GM18526 (cell line): Measurements from ENCODE around the gene MYO3B.

Source experiments
- POLR2A ChIP-seq: IDR thresholded peaks from 3 replicates; pipeline ENCODE4 v1.6.1; 2011; ENCODE audit not compliant: insufficient read length; ENCODE audit errors: extremely low read depth

MYO3B gene

DNA sequence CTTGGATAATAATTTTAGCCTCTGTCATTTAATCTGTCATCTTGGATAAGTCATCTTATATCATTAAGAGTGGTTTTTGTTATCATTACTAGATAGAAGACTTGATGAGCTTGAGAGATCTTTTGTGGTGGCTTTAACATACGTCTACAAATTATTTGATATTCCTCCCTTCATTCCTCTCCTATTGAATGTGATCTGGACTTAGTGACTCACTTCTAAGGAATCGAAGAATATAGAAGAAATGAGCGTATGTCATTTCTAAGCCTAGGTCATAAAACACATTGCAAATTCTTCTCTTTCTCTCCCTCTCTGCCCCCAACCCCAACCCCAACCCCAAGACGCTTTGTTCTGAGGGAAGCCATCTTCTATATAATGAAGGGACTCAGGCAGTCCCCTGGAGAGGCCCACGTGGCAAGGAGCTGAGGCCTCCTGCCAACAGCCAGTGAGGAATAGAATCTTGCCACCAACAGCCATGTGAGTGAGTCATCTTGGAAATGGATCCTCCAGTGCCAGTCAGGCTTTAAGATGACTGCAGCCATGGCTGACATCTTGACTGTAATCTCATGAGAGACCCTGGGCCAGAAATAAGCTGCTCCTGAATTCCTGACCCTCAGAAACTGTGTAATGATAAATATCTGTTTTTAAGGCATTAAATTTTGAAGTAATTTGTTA is 315.6 kb downstream of the MYO3B start:
- TF ChIP-seq POLR2A = no peak

DNA sequence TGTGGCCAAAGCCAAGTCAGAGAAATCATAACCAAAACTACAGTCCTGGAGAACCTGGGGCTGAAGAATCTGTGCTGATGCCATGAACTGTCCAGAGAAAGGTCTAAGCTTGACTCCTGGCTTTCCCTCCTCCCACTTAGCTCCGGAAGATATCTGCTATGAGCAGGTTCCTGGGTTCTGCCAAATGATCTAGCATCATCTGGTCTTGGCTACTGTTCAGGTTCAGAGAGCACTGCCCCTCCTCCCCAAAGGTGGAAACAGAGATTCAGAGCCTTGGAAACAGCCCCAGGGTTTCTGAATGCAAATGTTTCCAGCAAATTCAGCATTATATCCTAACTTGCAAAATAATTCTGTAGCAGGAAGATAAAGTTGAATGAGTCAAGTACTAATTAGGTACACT is 317.9 kb downstream of the MYO3B start:
- TF ChIP-seq POLR2A = no peak

DNA sequence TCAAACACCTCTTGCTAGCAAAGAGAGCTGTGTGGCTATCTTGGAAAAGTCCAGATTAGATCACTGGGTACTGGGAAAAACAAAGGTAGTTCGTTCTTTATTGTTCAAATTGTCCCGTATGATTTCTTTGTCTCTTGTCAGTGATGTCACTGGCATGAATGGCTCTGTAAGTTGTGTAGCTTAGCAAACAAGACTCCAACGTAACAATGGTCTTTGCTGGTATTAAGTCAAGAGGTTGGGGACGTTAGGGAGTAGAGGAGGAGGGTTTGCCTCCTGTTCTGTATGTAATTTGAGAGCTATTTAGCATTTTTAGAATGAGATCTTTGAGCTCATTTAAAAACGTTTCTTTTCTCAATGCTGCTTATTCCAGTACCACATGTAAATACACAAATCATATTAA is 320.7 kb downstream of the MYO3B start:
- no peak for TF ChIP-seq POLR2A

DNA sequence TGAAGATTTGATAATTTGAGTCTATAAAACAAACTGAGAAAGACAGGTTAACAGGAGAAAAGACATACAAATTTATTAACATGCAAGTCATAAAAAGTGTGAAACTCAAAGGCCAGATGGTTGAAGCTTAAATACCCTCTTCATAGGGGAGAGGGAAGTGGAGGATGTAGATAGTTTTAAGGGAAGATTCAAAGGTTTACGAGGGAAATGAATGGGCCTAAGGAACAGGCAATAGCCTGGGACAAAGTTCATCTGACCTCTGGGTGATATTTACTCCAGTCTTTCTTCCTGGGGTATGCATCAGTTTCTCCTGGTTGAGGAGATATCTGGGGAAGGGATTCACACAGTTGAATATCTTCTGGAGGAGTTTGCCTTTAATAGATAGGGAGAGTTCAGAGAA is 322.2 kb downstream of the MYO3B start:
- TF ChIP-seq POLR2A = no peak

DNA sequence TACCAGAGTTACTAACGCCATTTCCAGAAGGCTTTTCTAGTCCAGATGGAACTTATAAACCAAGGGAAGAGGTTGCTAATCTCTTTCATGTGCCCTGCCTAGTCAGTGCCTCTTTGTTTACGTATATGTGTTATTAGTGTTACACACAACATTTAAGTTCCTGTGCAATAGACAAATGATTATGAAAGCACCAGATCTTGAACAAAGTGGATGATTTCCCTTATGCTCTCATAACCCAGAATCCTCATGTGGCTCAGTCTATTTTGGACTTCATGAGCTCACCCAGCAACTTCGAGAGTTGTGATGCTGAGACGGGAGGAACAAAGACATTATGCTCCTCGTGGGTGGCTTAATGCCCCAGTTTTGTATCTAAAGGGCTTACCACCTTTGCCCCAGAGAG is 322.8 kb downstream of the MYO3B start:
- no peak for TF ChIP-seq POLR2A

DNA sequence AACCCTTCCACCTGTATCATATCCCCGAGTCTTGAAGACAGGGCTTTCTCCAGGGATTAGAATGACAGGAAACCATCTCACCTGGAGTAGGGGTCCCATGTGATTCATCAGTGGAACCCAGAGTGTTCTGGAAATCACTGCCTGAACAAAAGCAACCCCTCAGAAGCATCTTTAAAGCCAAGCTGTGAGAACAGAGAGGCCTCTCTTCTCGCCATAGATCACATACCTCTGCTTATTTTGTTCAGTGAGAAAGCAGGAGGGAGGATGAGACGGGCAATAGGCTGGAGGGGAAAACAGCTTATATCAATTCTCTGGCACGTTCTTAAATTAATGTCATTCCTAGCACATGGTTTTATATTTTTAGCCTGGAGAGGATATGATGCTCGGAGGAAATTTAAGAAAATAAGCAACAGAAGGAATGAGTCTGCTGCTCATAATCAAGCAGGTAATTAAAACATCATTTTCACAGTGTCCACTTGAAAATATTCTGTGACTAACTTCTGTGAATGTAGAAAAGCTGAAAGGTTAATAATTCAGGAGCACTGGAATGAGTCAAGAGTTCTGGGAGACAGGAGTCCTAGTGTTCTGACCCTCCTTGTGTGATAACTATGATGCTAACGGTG is 323.6 kb downstream of the MYO3B start:
- no peak for TF ChIP-seq POLR2A

DNA sequence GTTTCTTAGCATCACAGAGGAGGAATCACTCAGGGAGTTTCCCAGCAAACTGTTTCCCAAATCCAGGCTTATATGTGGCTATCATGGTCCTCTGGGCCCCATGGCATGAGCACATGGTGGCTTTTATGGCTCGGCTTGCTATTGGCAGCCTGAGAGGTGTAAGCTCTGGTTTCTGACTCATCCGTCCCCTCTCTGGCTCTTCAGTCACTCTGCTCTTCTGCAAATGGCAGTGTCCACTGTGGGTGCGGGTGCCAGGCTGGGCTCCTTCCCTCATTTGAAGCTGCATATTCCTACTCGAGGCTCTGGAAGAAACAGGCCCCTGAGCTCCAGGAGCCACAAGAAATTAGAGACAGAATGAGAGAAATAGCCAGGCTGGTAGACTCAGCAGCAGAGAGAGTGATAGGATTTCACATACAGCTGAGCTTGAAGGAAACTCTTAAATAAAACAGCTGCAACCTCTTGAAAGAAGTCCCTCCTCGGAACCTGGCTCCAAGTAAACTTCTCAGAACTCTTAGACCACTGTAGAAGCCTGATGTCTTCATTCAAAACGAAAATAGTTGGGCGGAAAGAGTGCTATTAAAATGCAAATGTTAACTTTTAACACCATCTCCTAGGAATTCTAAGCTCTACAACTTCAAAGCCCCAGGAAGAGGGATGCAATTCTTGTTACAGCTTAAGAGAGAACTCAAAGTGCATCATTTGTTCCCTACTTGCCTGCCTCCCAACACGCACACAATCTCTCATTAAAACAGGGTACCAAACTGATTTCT is 324.6 kb downstream of the MYO3B start:
- no peak for TF ChIP-seq POLR2A

DNA sequence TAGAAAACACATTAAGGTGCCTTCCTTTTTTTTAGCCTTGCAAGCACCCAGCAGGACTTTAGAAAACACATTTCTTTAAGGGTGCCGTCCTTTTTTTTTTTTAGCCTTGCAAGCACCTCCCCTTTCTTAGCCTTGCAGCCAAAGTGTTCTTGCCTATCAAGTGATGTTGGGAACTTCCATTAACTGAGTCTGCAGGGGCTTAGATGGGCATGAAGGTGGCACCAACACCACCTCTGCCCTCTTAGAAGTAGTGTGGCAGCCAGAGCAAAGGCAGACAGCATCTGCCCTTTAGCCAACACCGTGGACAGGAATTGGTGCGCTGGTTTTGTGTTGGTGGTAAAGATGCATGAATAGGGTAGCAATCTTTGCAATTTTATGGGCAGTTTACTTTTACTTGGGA is 325.6 kb downstream of the MYO3B start:
- TF ChIP-seq POLR2A = no peak

DNA sequence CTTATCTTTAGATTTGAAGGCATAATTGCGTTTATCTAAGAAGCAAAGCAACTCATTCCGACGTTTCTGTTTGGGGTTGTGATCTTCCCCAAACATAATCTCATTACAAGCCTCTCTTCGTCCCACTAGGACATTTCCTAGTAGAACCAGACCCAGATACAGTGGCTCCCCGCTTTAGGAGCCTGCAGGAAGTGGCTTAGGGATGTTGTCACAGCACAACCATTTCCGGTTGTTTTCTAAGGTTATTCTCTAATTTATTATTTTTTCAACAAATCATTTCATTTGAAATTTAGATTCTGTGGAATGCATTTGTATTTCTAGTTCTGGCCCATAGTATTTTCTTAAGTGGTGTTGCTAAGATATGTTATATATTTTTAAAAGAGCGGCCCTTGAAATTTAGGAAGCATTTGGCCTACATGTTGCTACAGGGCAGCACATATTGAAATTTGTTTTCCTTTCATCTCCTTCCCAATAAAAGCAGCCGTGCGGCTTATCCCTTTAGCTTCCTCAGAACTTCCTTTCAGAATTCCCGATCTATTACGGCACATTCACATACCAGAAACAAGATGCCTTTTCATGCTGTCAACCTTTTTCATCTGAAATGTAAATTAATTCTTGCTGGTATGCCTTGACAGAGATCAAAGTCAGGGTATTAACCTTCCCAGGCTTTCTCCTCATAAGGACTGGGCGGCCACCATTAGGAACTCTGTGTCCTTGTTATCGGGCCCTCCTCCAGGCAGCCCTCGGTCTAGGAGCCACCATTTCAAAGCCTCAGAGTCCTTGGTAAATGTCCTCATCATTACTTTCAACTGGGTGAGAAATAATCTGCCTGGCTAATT is 326.2 kb downstream of the MYO3B start:
- no peak for TF ChIP-seq POLR2A

DNA sequence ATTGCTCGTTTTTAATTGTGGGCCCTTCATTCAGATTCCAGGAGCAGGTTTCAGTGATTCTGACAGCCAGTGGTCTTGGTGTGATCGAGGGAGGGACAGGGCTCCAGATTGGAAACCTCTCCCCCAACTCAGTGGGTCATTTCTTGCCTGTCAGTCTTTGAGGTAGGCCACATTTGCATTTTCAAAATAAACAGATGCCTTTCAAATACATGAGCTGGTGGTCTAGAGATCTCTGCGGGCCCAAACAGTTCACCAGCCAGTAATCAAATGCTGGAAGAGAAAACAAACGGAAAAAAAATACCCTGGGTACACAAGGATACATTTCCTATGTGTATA is 326.8 kb downstream of the MYO3B start:
- TF ChIP-seq POLR2A = no peak

DNA sequence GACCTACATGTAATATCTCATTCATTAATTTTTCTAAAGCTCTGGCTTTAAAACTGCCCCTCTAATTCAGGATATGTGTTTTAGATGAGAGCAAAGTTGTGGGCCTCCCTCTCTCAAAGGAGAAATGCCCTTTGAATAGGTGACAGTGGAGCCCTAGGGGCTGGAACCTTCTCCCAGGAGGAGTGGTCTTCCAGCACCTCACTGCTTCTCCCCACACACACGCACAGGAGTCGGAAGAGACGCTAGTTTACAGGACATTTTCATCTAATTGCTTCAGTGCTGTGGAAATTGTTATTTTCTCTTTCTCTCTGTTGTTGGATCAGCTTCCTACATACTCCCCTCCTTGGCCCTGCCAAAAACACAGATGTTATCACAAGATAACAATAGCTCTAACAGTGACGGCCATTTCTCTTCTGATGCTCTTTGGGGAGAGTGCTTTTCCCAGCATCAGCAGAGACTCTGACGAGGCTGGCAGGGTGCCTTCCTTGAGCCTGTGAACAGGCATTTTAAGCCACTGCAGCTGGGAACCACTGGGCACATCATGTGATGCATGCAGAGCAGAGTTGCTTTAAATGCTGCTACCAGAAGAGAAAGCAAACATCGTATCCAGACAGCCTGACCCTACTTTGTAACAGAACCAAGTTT is 327.8 kb downstream of the MYO3B start:
- TF ChIP-seq POLR2A = no peak

DNA sequence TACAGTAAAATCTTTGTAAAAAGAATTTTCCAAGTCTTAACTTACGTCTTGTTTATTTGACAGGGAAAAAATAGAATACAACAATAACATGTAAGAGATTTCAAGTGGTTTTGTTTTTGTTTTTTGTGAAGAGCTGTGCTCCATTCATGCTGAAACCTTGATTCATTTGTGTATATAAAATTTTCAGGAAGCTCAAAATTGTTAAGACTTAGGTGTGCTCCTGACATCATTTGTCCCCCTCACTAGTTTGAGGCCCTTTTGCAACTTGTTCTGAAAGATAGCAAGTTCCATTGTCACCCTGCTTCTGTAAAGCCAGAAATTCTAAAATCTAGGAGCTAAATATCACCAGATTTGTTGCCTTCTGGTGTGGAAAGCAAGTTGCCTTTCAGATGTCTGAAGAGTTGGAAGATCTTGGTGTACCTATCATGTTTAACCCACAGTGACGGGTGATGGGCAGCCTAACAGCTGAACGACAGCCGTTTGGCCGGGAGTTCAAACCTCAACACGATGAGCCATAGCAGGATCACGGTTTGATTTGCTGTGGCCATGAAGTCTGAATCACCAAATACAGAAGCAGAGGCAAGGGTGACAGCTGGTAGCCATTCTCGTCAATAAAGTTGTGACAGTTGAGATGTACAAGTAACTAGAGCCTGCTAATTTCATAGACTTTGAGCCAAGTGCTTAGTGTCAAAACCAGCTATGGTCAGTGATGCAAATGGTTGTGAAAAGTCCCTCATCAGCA is 331.7 kb downstream of the MYO3B start:
- TF ChIP-seq POLR2A = no peak

DNA sequence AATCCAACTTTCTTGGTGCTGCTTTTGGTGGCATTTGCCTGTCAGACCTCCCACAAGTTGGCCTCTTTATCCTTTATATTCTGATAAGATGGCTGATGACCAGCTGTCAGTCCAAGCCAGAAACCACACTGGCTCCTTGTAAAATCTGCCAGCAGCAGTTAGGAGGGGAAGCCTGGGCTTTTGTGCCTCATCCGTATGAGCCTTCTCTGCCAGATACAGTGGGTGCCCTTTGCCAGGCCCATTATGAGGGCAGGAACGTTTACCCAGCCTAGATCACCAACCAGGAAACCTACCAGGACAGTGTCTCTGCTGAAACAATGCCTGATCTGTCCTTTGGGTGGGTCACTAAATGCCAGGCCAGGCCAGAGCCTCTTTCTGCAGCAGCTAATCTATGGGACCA is 334.3 kb downstream of the MYO3B start:
- no peak for TF ChIP-seq POLR2A

DNA sequence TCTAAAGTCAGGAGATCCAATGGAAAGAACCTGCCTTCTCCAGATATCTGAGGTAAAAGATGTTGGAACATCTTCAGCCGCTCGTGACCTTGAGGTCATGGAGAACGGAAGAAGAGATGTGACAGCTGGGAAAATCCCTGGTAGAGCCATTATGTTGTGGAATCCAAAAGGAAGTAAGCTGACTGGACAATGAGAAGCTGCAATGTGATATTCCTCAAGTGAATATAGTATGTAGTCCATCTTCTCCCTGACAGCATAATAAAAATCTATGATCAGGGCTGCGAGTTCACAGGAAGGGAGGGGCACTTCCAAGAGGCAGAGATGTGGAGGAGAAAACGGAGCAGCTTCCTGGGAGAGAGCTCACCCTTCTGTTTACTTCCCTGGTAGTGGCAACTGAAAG is 336.2 kb downstream of the MYO3B start:
- no peak for TF ChIP-seq POLR2A
